GM12878 (cell line): ENCODE data around the gene ENPP6. TPM values are rescaled to one million over a fixed set of nuclear protein-coding genes. Genes with fewer than 3 reads are reported as not detected.

Source experiments
- ATAC-seq: fragments of 200-7000 bp; cut with Tn5 transposase; 3 replicates; pipeline ENCODE4 v1.9.1; 2020; ENCODE audit warnings: mild to moderate bottlenecking, moderate library complexity
- BruUV-seq: library from RNA; stranded (reverse); fragments of 400-500 nt; replicated peaks from 2 replicates; lab custom pipeline; 2021; lab: Mats Ljungman, UMichigan
- CTCF ChIA-PET: fragments of 300-600 bp; sonication (Branson Sonifier 250); formaldehyde crosslinking; extraction: SDS; loops from one replicate; lab custom pipeline; 2021; ENCODE audit warnings: inconsistent platforms; lab: Yijun Ruan, JAX
- POLR2A ChIA-PET: fragments of 350-600 bp; formaldehyde crosslinking; extraction: SDS; loops from one replicate; lab custom pipeline; 2021; ENCODE audit warnings: inconsistent platforms; lab: Charles Lee
- RAD21 ChIA-PET: fragments of 300-600 bp; sonication (Branson Sonifier 250); formaldehyde crosslinking; loops from one replicate; lab custom pipeline; 2023; ENCODE audit warnings: antibody characterized with exemption; ENCODE audit not compliant: unreplicated experiment; lab: Charles Lee
- SMC1A ChIA-PET: fragments of 300-600 bp; sonication (Branson Sonifier 250); formaldehyde crosslinking; loops from one replicate; lab custom pipeline; 2023; ENCODE audit not compliant: unreplicated experiment, uncharacterized antibody; lab: Charles Lee
- DNase-seq: peaks from one replicate; pipeline ENCODE4 v3.0.0-alpha.2; 2011; ENCODE audit warnings: low read depth, low spot score
- FAIRE-seq: peaks from 3 replicates; lab custom pipeline; 2011; peaks lifted over from hg19 to GRCh38; lab: Jason Lieb, UNC
- H2AFZ ChIP-seq: 2 replicates; pipeline ENCODE4 v1.6.0; 2011; ENCODE audit warnings: low read depth, low read length, control low read depth; ENCODE audit not compliant: control insufficient read depth
- H3K27ac ChIP-seq: 2 replicates; pipeline ENCODE4 v1.5.1; 2011; ENCODE audit warnings: control low read depth; ENCODE audit not compliant: control insufficient read depth, insufficient read depth
- H3K27me3 ChIP-seq, 2 experiments: replicated peaks in 1 of 2; 2 replicates each; pipeline versions ENCODE4 v1.6.0 to v1.6.1; 2011; ENCODE audit warnings: low read length in 1 of 2; ENCODE audit not compliant: control insufficient read depth in 2 of 2, insufficient read depth in 2 of 2
- H3K36me3 ChIP-seq, 2 experiments: 2 replicates each; pipeline ENCODE4 v1.5.1; 2011; ENCODE audit warnings: low read length in 1 of 2; ENCODE audit not compliant: control insufficient read depth in 2 of 2, insufficient read depth in 2 of 2
- H3K4me1 ChIP-seq: 2 replicates; pipeline ENCODE4 v1.6.1; 2011; ENCODE audit warnings: mild to moderate bottlenecking, low read length, moderate library complexity, mixed read lengths; ENCODE audit not compliant: control insufficient read depth, insufficient read depth
- H3K4me2 ChIP-seq: 2 replicates; pipeline ENCODE4 v1.6.0; 2011; ENCODE audit warnings: control low read depth; ENCODE audit not compliant: control insufficient read depth, insufficient read depth
- H3K4me3 ChIP-seq: fragments of 200-600 bp; sonication (generic); 2 replicates; pipeline ENCODE4 v1.5.1; 2016
- H3K79me2 ChIP-seq: 2 replicates; pipeline ENCODE4 v1.6.0; 2011; ENCODE audit warnings: low read length; ENCODE audit not compliant: control insufficient read depth, insufficient read depth
- H3K9ac ChIP-seq: 2 replicates; pipeline ENCODE4 v1.8.0; 2011; ENCODE audit warnings: low read length, control low read depth, mixed read lengths; ENCODE audit not compliant: control insufficient read depth, insufficient read depth
- H3K9me3 ChIP-seq: replicated peaks from 3 replicates; pipeline ENCODE4 v1.5.1; 2011; ENCODE audit warnings: mild to moderate bottlenecking, low read length; ENCODE audit not compliant: control insufficient read depth, insufficient read depth
- H4K20me1 ChIP-seq: 2 replicates; pipeline ENCODE4 v1.6.0; 2011; ENCODE audit not compliant: control insufficient read depth, insufficient read depth
- CBX3 ChIP-seq: fragments of 200-600 bp; sonication (generic); IDR thresholded peaks from 2 replicates; pipeline ENCODE4 v1.6.1; 2016; ENCODE audit warnings: low read depth, borderline replicate concordance
- CREM ChIP-seq: IDR thresholded peaks from 2 replicates; pipeline ENCODE4 v1.6.1; 2014; ENCODE audit warnings: antibody characterized with exemption, low read depth
- HDAC6 ChIP-seq: fragments of 200-600 bp; sonication (generic); IDR thresholded peaks from one replicate; pipeline ENCODE4 v1.8.0; 2017; ENCODE audit warnings: antibody characterized with exemption; ENCODE audit not compliant: unreplicated experiment
- HDGF ChIP-seq: fragments of 450-650 bp; IDR thresholded peaks from 2 replicates; pipeline ENCODE4 v1.6.1; 2016; ENCODE audit warnings: antibody characterized with exemption
- KAT2A ChIP-seq: conservative IDR thresholded peaks from 2 replicates; pipeline ENCODE4 v1.6.1; 2011; ENCODE audit warnings: low read depth, low read length; ENCODE audit not compliant: control insufficient read depth
- NBN ChIP-seq: fragments of 450-650 bp; IDR thresholded peaks from 2 replicates; pipeline ENCODE4 v1.6.1; 2016
- NR2F1 ChIP-seq: fragments of 450-650 bp; conservative IDR thresholded peaks from 2 replicates; pipeline ENCODE4 v1.6.1; 2017; ENCODE audit warnings: mild to moderate bottlenecking
- NRF1 ChIP-seq: conservative IDR thresholded peaks from 2 replicates; pipeline ENCODE4 v1.6.1; 2011; ENCODE audit warnings: mild to moderate bottlenecking, low read depth, low read length, improper control_type of control experiment
- PAX5 ChIP-seq: IDR thresholded peaks from 2 replicates; pipeline ENCODE4 v1.6.1; 2011; ENCODE audit warnings: low read depth, low read length, borderline replicate concordance
- POLR2AphosphoS5 ChIP-seq: IDR thresholded peaks from 2 replicates; pipeline ENCODE4 v1.6.1; 2011; ENCODE audit warnings: mild to moderate bottlenecking, low read length, inconsistent platforms
- RAD51 ChIP-seq: fragments of 450-650 bp; IDR thresholded peaks from 2 replicates; pipeline ENCODE4 v1.6.1; 2016; ENCODE audit warnings: moderate library complexity, mild to moderate bottlenecking, inconsistent platforms
- RFX5 ChIP-seq: IDR thresholded peaks from 2 replicates; pipeline ENCODE4 v1.6.1; 2011; ENCODE audit warnings: low read depth, low read length, improper control_type of control experiment
- SMAD1 ChIP-seq: fragments of 450-650 bp; IDR thresholded peaks from 2 replicates; pipeline ENCODE4 v1.6.1; 2018; ENCODE audit warnings: mild to moderate bottlenecking, low read depth; ENCODE audit not compliant: partially characterized antibody
- SMAD5 ChIP-seq: IDR thresholded peaks from 2 replicates; pipeline ENCODE4 v1.6.1; 2016; ENCODE audit warnings: antibody characterized with exemption, low read depth
- SUPT20H ChIP-seq: IDR thresholded peaks from 2 replicates; pipeline ENCODE4 v1.6.1; 2011; ENCODE audit warnings: low read depth, mild to moderate bottlenecking, low read length, moderate library complexity, borderline replicate concordance; ENCODE audit not compliant: control insufficient read depth
- ZBED1 ChIP-seq: IDR thresholded peaks from 2 replicates; pipeline ENCODE4 v1.6.1; 2016; ENCODE audit warnings: borderline replicate concordance
- WGBS: methylation state at CpG from one replicate; pipeline ENCODE4 v1.1.6; 2016; ENCODE audit warnings: low lambda C conversion rate; ENCODE audit not compliant: insufficient replicate concordance, insufficient coverage; ENCODE audit errors: missing lambda C conversion rate; 5-methylcytosine and 5-hydroxymethylcytosine counted together
- in situ Hi-C: fragments of 300-500 bp; cut with MboI; formaldehyde crosslinking; loops from 9 replicates; pipeline ENCODE4 v1.14.3; 2018; ENCODE audit warnings: mixed read lengths
- intact Hi-C: fragments of 100-400 bp; cut with micrococcal nuclease; formaldehyde crosslinking; loops from one replicate; pipeline ENCODE4 v1.14.2; 2022; ENCODE audit not compliant: unreplicated experiment
- polyA plus RNA-seq, 11 experiments: library from polyadenylated mRNA; depleted of rRNA in 4 of 11; unstranded in 6 of 11; stranded (reverse) in 5 of 11; fragments of >200 nt; fragmentation: Nextera tagmentation in 4 of 11; fragmentation: Illumina TruSeq in 1 of 11; extraction: Ambion mirVana in 4 of 11; extraction: Trizol in 1 of 11; gene quantifications; 1 replicate in 1 of 11; 2 replicates in 10 of 11; pipeline versions ENCODE4 v1.2.1 to v1.2.3, GENCODE V29; 2011 to 2016; ENCODE audit warnings: inconsistent platforms in 2 of 11, missing spikeins in 2 of 11, low read depth in 1 of 11
- total RNA-seq, 4 experiments: library from RNA; depleted of rRNA in 3 of 4; stranded (reverse); fragments of >200 nt in 3 of 4; fragmentation: Illumina TruSeq in 1 of 4; extraction: Trizol in 1 of 4; gene quantifications; 2 replicates each; pipeline versions ENCODE4 v1.2.1 to v1.2.3, GENCODE V29; 2013 to 2021
- TF ChIP-seq, protein P1 (sequence below): fragments of 450-650 bp; IDR thresholded peaks from 2 replicates; pipeline ENCODE4 v1.6.1; 2018; ENCODE audit warnings: borderline replicate concordance, mild to moderate bottlenecking; ENCODE audit not compliant: partially characterized antibody
- TF ChIP-seq, protein P2 (sequence below): fragments of 450-650 bp; formaldehyde crosslinking; IDR thresholded peaks from 2 replicates; pipeline ENCODE4 v1.4.0; 2020; ENCODE audit warnings: mild to moderate bottlenecking, moderate library complexity
- TF ChIP-seq, protein P3 (sequence below): IDR thresholded peaks from 2 replicates; pipeline ENCODE4 v1.6.1; 2012; ENCODE audit warnings: low read depth, low read length, improper control_type of control experiment

The ENPP6 gene
- total and polyA plus RNA-seq, 10 of the 15 experiments (the other 5 are each of a cell fraction or from before 2014, with no cell fraction given): 0.04 to 1.0 (median 0.44) TPM; not detected in 1

DNA sequence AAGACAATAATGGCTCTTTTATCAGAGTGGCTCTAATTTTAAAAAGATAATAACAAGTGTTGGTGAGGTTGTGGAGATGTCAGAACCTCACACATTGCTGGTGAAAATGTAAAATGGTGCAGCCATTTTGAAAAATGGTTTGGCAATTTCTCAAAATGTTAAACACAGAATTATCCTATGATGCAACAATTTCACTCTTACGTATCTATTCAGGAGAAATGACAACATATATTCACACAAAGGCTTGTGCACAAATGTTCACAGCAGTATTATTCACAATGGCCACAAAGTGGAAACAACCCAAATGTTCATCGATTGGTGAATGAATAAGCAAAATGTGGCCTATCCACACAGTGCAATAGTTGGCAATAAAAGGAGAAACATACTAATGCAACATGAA lies 24.7 kb downstream of the ENPP6 start:
- FAIRE-seq (no peak), DNase-seq (no peak), ATAC-seq (no peak)
- in situ Hi-C loops: no loop called here
- 24% methylated on average over 2 of the region's 2 CpGs for WGBS
- H4K20me1 ChIP-seq: no peaks in the 10 kb centered on the region
- no peaks in the 10 kb centered on the region; a peak in 1 of 4 replicates for H3K27me3 ChIP-seq
- ChIA-PET RAD21 (no interaction called here), SMC1A (no interaction called here), CTCF (interaction anchor here (1.3 kb wide), 1 partner anchor 25 kb away, joined by 3 read pairs; no protein-coding TSS in a partner anchor), POLR2A (no interaction called here)
- no peaks in the 10 kb centered on the region for H3K79me2 ChIP-seq
- intact Hi-C loops: no loop called here
- no peak overlapping the region for H3K4me3 ChIP-seq
- no peak overlapping the region for H3K27ac ChIP-seq
- H3K4me2 ChIP-seq: no peak overlapping the region
- H2AFZ ChIP-seq: no peak overlapping the region
- no peaks in the 10 kb centered on the region for H3K9me3 ChIP-seq
- H3K9ac ChIP-seq: no peak overlapping the region
- no peaks in the 10 kb centered on the region for H3K4me1 ChIP-seq
- BruUV-seq: no TSS peak
- H3K36me3 ChIP-seq: no peaks in the 10 kb centered on the region
- TF ChIP-seq, protein P1, sequence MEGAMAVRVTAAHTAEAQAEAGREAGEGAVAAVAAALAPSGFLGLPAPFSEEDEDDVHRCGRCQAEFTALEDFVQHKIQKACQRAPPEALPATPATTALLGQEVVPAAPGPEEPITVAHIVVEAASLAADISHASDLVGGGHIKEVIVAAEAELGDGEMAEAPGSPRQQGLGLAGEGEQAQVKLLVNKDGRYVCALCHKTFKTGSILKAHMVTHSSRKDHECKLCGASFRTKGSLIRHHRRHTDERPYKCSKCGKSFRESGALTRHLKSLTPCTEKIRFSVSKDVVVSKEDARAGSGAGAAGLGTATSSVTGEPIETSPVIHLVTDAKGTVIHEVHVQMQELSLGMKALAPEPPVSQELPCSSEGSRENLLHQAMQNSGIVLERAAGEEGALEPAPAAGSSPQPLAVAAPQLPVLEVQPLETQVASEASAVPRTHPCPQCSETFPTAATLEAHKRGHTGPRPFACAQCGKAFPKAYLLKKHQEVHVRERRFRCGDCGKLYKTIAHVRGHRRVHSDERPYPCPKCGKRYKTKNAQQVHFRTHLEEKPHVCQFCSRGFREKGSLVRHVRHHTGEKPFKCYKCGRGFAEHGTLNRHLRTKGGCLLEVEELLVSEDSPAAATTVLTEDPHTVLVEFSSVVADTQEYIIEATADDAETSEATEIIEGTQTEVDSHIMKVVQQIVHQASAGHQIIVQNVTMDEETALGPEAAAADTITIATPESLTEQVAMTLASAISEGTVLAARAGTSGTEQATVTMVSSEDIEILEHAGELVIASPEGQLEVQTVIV: no peak
- TF ChIP-seq, protein P2, sequence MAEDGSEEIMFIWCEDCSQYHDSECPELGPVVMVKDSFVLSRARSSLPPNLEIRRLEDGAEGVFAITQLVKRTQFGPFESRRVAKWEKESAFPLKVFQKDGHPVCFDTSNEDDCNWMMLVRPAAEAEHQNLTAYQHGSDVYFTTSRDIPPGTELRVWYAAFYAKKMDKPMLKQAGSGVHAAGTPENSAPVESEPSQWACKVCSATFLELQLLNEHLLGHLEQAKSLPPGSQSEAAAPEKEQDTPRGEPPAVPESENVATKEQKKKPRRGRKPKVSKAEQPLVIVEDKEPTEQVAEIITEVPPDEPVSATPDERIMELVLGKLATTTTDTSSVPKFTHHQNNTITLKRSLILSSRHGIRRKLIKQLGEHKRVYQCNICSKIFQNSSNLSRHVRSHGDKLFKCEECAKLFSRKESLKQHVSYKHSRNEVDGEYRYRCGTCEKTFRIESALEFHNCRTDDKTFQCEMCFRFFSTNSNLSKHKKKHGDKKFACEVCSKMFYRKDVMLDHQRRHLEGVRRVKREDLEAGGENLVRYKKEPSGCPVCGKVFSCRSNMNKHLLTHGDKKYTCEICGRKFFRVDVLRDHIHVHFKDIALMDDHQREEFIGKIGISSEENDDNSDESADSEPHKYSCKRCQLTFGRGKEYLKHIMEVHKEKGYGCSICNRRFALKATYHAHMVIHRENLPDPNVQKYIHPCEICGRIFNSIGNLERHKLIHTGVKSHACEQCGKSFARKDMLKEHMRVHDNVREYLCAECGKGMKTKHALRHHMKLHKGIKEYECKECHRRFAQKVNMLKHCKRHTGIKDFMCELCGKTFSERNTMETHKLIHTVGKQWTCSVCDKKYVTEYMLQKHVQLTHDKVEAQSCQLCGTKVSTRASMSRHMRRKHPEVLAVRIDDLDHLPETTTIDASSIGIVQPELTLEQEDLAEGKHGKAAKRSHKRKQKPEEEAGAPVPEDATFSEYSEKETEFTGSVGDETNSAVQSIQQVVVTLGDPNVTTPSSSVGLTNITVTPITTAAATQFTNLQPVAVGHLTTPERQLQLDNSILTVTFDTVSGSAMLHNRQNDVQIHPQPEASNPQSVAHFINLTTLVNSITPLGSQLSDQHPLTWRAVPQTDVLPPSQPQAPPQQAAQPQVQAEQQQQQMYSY (CRISPR knock-in tag): no peak
- TF ChIP-seq NBN (no peak), NRF1 (no peak), HDAC6 (no peak), RAD51 (no peak), RFX5 (no peak), CREM (no peak), SMAD5 (no peak), KAT2A (no peak), NR2F1 (no peak), SUPT20H (no peak), PAX5 (no peak), POLR2AphosphoS5 (no peak), ZBED1 (no peak), CBX3 (no peak), HDGF (no peak), SMAD1 (no peak)
- TF ChIP-seq, protein P3, sequence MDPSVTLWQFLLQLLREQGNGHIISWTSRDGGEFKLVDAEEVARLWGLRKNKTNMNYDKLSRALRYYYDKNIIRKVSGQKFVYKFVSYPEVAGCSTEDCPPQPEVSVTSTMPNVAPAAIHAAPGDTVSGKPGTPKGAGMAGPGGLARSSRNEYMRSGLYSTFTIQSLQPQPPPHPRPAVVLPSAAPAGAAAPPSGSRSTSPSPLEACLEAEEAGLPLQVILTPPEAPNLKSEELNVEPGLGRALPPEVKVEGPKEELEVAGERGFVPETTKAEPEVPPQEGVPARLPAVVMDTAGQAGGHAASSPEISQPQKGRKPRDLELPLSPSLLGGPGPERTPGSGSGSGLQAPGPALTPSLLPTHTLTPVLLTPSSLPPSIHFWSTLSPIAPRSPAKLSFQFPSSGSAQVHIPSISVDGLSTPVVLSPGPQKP: no peak
